ENCODE results near the gene NEDD9.

NEDD9 gene

GRCh38 chr6:11162262-11162661 lies 70.2 kb downstream of the NEDD9 start:
- Histone ChIP-seq H2AFZ (ENCODE audit: low read length) (no peak overlapping the region), H3K36me3 (ENCODE audit: insufficient read depth, low read length) (no peaks in the 10 kb centered on the region), H3K9me3 (ENCODE audit: low read length) (no peaks in the 10 kb centered on the region), H3K4me1 (ENCODE audit: insufficient read depth, low read length, severe bottlenecking) (no peaks in the 10 kb centered on the region), H3K4me3 (ENCODE audit: low read depth, low read length, poor library complexity, severe bottlenecking) (no peak overlapping the region), H3K27ac (ENCODE audit: low read depth, low read length, poor library complexity, severe bottlenecking) (no peak overlapping the region), H3K9me2 (ENCODE audit: low read depth, low read length) (no peaks in the 10 kb centered on the region), H4K20me1 (ENCODE audit: insufficient read depth, low read length) (no peaks in the 10 kb centered on the region), H3K79me2 (ENCODE audit: insufficient read depth, low read length) (no peaks in the 10 kb centered on the region), H3F3A (ENCODE audit: insufficient read depth, low read length) (no peaks in the 10 kb centered on the region), H3K27me3 (ENCODE audit: insufficient read depth, low read length) (no peaks in the 10 kb centered on the region), H3K9ac (ENCODE audit: low read length) (no peak overlapping the region), H3K4me2 (ENCODE audit: low read length) (no peak overlapping the region)
- TF ChIP-seq EZH2 (IDR thresholded peaks at IDR 0.05; ENCODE audit: borderline replicate concordance, low read length): no peak
- TF ChIP-seq, protein P1, sequence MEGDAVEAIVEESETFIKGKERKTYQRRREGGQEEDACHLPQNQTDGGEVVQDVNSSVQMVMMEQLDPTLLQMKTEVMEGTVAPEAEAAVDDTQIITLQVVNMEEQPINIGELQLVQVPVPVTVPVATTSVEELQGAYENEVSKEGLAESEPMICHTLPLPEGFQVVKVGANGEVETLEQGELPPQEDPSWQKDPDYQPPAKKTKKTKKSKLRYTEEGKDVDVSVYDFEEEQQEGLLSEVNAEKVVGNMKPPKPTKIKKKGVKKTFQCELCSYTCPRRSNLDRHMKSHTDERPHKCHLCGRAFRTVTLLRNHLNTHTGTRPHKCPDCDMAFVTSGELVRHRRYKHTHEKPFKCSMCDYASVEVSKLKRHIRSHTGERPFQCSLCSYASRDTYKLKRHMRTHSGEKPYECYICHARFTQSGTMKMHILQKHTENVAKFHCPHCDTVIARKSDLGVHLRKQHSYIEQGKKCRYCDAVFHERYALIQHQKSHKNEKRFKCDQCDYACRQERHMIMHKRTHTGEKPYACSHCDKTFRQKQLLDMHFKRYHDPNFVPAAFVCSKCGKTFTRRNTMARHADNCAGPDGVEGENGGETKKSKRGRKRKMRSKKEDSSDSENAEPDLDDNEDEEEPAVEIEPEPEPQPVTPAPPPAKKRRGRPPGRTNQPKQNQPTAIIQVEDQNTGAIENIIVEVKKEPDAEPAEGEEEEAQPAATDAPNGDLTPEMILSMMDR (IDR thresholded peaks at IDR 0.05; ENCODE audit: low read length): no peak

GRCh38 chr6:11161031-11161956 lies 71.2 kb downstream of the NEDD9 start:
- H3K27me3 ChIP-seq (ENCODE audit: insufficient read depth, low read length): no peaks in the 10 kb centered on the region
- no peaks in the 10 kb centered on the region for H3K9me2 ChIP-seq (ENCODE audit: low read depth, low read length)
- H3F3A ChIP-seq (ENCODE audit: insufficient read depth, low read length): no peaks in the 10 kb centered on the region
- H3K4me2 ChIP-seq (ENCODE audit: low read length): no peak overlapping the region
- no peaks in the 10 kb centered on the region for H3K9me3 ChIP-seq (ENCODE audit: low read length)
- H3K27ac ChIP-seq (ENCODE audit: low read depth, low read length, poor library complexity, severe bottlenecking): no peak overlapping the region
- H2AFZ ChIP-seq (ENCODE audit: low read length): no peak overlapping the region
- H3K79me2 ChIP-seq (ENCODE audit: insufficient read depth, low read length): no peaks in the 10 kb centered on the region
- H3K4me3 ChIP-seq (ENCODE audit: low read depth, low read length, poor library complexity, severe bottlenecking): no peak overlapping the region
- no peaks in the 10 kb centered on the region for H4K20me1 ChIP-seq (ENCODE audit: insufficient read depth, low read length)
- H3K9ac ChIP-seq (ENCODE audit: low read length): no peak overlapping the region
- H3K4me1 ChIP-seq (ENCODE audit: insufficient read depth, low read length, severe bottlenecking): no peaks in the 10 kb centered on the region
- TF ChIP-seq, protein P1 (IDR thresholded peaks at IDR 0.05; ENCODE audit: low read length): no peak
- no peak for TF ChIP-seq EZH2 (IDR thresholded peaks at IDR 0.05; ENCODE audit: borderline replicate concordance, low read length)
- no peaks in the 10 kb centered on the region for H3K36me3 ChIP-seq (ENCODE audit: insufficient read depth, low read length)

- Histone ChIP-seq H4K20me1 (ENCODE audit: insufficient read depth, low read length) (no peaks in the 10 kb centered on the region), H3K27me3 (ENCODE audit: insufficient read depth, low read length) (no peaks in the 10 kb centered on the region), H3K4me2 (ENCODE audit: low read length) (no peak overlapping the region), H3K4me3 (ENCODE audit: low read depth, low read length, poor library complexity, severe bottlenecking) (no peak overlapping the region), H3K79me2 (ENCODE audit: insufficient read depth, low read length) (no peaks in the 10 kb centered on the region), H3F3A (ENCODE audit: insufficient read depth, low read length) (no peaks in the 10 kb centered on the region), H3K36me3 (ENCODE audit: insufficient read depth, low read length) (no peaks in the 10 kb centered on the region), H3K9me3 (ENCODE audit: low read length) (no peaks in the 10 kb centered on the region), H2AFZ (ENCODE audit: low read length) (no peak overlapping the region), H3K9ac (ENCODE audit: low read length) (no peak overlapping the region), H3K4me1 (ENCODE audit: insufficient read depth, low read length, severe bottlenecking) (no peaks in the 10 kb centered on the region), H3K27ac (ENCODE audit: low read depth, low read length, poor library complexity, severe bottlenecking) (no peak overlapping the region), H3K9me2 (ENCODE audit: low read depth, low read length) (no peaks in the 10 kb centered on the region)
- TF ChIP-seq EZH2 (IDR thresholded peaks at IDR 0.05; ENCODE audit: borderline replicate concordance, low read length): no peak
- TF ChIP-seq, protein P1 (IDR thresholded peaks at IDR 0.05; ENCODE audit: low read length): no peak
Measured at GRCh38 chr6:11160199-11160598, 72.3 kb downstream of the NEDD9 start.

All from OCI-LY1 (cell line).